ENCODE measurements around the gene ADCY3.
A peak's percentile ranks its signal among the peaks of the same experiment; 100 is the strongest.
"Not testable (repeated sequence)": the region's sequence is repeated elsewhere in the genome, so short reads cannot be mapped to it uniquely, and the experiment has no call there.

The ADCY3 gene

GRCh38 chr2:24814516-24814915 is 105.5 kb downstream of the ADCY3 start:
- DNase-seq (ENCODE audit: low read depth in 2 of 2), result no peak

GRCh38 chr2:24813691-24814137 is 106.3 kb downstream of the ADCY3 start:
- DNase-seq (ENCODE audit: low read depth in 2 of 2), result no peak

- no peak for DNase-seq (ENCODE audit: low read depth in 2 of 2)
Measured at GRCh38 chr2:24809316-24810007, 110.6 kb downstream of the ADCY3 start.

- no peak for DNase-seq (ENCODE audit: low read depth in 2 of 2)
Measured at GRCh38 chr2:24806661-24807036, 113.4 kb downstream of the ADCY3 start.

- DNase-seq (ENCODE audit: low read depth in 2 of 2), result not testable (repeated sequence)
Measured at GRCh38 chr2:24805811-24806660, 114.0 kb downstream of the ADCY3 start.

- DNase-seq (ENCODE audit: low read depth in 2 of 2), result not testable (repeated sequence)
Measured at GRCh38 chr2:24800487-24800886, 119.5 kb downstream of the ADCY3 start.

GRCh38 chr2:24797644-24798043 is 122.4 kb downstream of the ADCY3 start:
- DNase-seq (ENCODE audit: low read depth in 2 of 2), result no peak

- no peak for DNase-seq (ENCODE audit: low read depth in 2 of 2)
Measured at GRCh38 chr2:24793761-24794435, 126.1 kb downstream of the ADCY3 start.

GRCh38 chr2:24792874-24793760 is 126.9 kb downstream of the ADCY3 start, which contains the start of the genes CENPO and PTRHD1:
CENPO (plus strand) TSS chr2:24793425; CDS start chr2:24793920, 495 bp downstream.
PTRHD1 (minus strand) TSS chr2:24793391; CDS start chr2:24793377, 14 bp downstream.
- peak; percentile 88 to 90 for DNase-seq (ENCODE audit: low read depth in 2 of 2)

GRCh38 chr2:24792542-24792873 is 127.5 kb downstream of the ADCY3 start:
- no peak for DNase-seq (ENCODE audit: low read depth in 2 of 2)

GRCh38 chr2:24791452-24791851 is 128.6 kb downstream of the ADCY3 start:
- no peak for DNase-seq (ENCODE audit: low read depth in 2 of 2)

GRCh38 chr2:24788816-24789215 is 131.2 kb downstream of the ADCY3 start:
- no peak for DNase-seq (ENCODE audit: low read depth in 2 of 2)

- no peak for DNase-seq (ENCODE audit: low read depth in 2 of 2)
Measured at GRCh38 chr2:24787532-24787931, 132.5 kb downstream of the ADCY3 start.

GRCh38 chr2:24785671-24786321 is 134.2 kb downstream of the ADCY3 start:
- no peak for DNase-seq (ENCODE audit: low read depth in 2 of 2)

GRCh38 chr2:24783641-24784040 is 136.4 kb downstream of the ADCY3 start:
- no peak for DNase-seq (ENCODE audit: low read depth in 2 of 2)

- DNase-seq (ENCODE audit: low read depth in 2 of 2), result no peak
Measured at GRCh38 chr2:24779116-24779515, 140.9 kb downstream of the ADCY3 start.

- no peak for DNase-seq (ENCODE audit: low read depth in 2 of 2)
Measured at GRCh38 chr2:24774373-24774772, 145.7 kb downstream of the ADCY3 start.

- DNase-seq (ENCODE audit: low read depth in 2 of 2), result no peak
Measured at GRCh38 chr2:24771764-24772586, 148.1 kb downstream of the ADCY3 start.

GRCh38 chr2:24771061-24771460 is 149.0 kb downstream of the ADCY3 start:
- no peak for DNase-seq (ENCODE audit: low read depth in 2 of 2)
